Smooth muscle cell (in vitro differentiated cells): Measurements from ENCODE around the gene MGAT5. TPM values are rescaled to one million over a fixed set of nuclear protein-coding genes. Genes with fewer than 3 reads are reported as not detected.

ENCODE experiments used
- DNase-seq: peaks from one replicate; lab custom pipeline; 2025; ENCODE audit not compliant: unreplicated experiment; lab: John Stamatoyannopoulos, UW
- H2AFZ ChIP-seq: fragments of 200-600 bp; sonication (generic); 2 replicates; pipeline ENCODE4 v1.6.0; 2016; ENCODE audit warnings: antibody characterized with exemption, low read depth, mild to moderate bottlenecking
- H3F3A ChIP-seq: fragments of 200-600 bp; sonication (generic); 2 replicates; pipeline ENCODE4 v1.6.0; 2017; ENCODE audit warnings: antibody characterized with exemption, low read depth
- H3K27ac ChIP-seq: fragments of 200-600 bp; sonication (generic); 2 replicates; pipeline ENCODE4 v1.5.1; 2016; ENCODE audit warnings: low read depth, mild to moderate bottlenecking
- H3K27me3 ChIP-seq: fragments of 200-600 bp; sonication (generic); 2 replicates; pipeline ENCODE4 v1.6.1; 2016; ENCODE audit warnings: low read depth, mild to moderate bottlenecking
- H3K36me3 ChIP-seq: fragments of 200-600 bp; sonication (generic); 2 replicates; pipeline ENCODE4 v1.5.1; 2016; ENCODE audit warnings: low read depth
- H3K4me1 ChIP-seq: fragments of 200-600 bp; sonication (generic); 2 replicates; pipeline ENCODE4 v1.5.1; 2016; ENCODE audit warnings: low read depth
- H3K4me2 ChIP-seq: fragments of 200-600 bp; sonication (generic); 2 replicates; pipeline ENCODE4 v1.6.0; 2016; ENCODE audit warnings: mild to moderate bottlenecking
- H3K4me3 ChIP-seq: fragments of 200-600 bp; sonication (generic); 2 replicates; pipeline ENCODE4 v1.5.1; 2016; ENCODE audit warnings: mild to moderate bottlenecking
- H3K79me2 ChIP-seq: fragments of 200-600 bp; sonication (generic); 2 replicates; pipeline ENCODE4 v1.6.0; 2016; ENCODE audit warnings: low read depth, mild to moderate bottlenecking
- H3K9ac ChIP-seq: fragments of 200-600 bp; sonication (generic); 2 replicates; pipeline ENCODE4 v1.6.0; 2016; ENCODE audit warnings: low read depth
- H3K9me3 ChIP-seq: fragments of 200-600 bp; sonication (generic); replicated peaks from 2 replicates; pipeline ENCODE4 v1.5.1; 2016; ENCODE audit warnings: low read depth
- H4K20me1 ChIP-seq: fragments of 200-600 bp; sonication (generic); 2 replicates; pipeline ENCODE4 v1.6.0; 2016; ENCODE audit warnings: low read depth
- WGBS: methylation state at CpG from one replicate; pipeline ENCODE4 v1.1.7; 2016; ENCODE audit warnings: low lambda C conversion rate; 5-methylcytosine and 5-hydroxymethylcytosine counted together
- polyA plus RNA-seq: library from polyadenylated mRNA; unstranded; fragments of >200 nt; fragmentation: Nextera tagmentation; extraction: Ambion mirVana; gene quantifications from 2 replicates; pipeline ENCODE4 v1.2.1, GENCODE V29; 2016
- total RNA-seq: library from RNA; depleted of rRNA; stranded (reverse); fragments of >200 nt; gene quantifications from 2 replicates; pipeline ENCODE4 v1.2.3, GENCODE V29; 2014
- TF ChIP-seq, protein P1 (sequence below): fragments of 200-600 bp; sonication (generic); IDR thresholded peaks from 2 replicates; pipeline ENCODE4 v1.5.1; 2017; ENCODE audit warnings: borderline replicate concordance, mild to moderate bottlenecking, antibody characterized with exemption; ENCODE audit not compliant: insufficient read depth, poor library complexity, severe bottlenecking

The MGAT5 gene
- total and polyA plus RNA-seq, 2 experiments from 2014 or later = 4.5 to 33.8 TPM

DNA sequence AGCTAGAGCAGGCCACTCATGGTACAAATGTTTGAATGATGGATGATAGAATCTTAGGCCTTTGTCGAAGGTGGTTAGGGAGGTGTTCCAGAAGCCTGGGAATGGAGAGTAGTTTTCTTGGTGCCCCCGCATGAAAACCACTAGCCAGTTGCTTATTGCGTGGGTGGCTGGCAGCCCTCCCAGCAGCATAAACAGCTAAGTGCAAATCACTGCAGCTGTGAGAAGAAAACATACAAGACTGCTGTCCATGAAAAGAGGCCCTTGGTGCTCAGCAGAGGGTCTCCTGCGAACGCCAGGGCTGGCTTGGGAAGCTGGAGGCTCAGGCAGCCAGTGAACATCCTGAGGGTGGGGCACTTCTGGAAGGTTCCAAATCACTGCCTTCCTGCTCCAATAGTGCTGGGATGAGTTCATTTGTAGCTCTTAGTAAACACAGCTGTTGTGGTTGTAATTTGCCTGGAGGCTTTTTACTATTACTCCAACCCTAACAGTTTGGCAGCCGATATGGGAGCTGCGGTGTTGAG, 118.8 kb downstream of the MGAT5 start:
- TF ChIP-seq, protein P1, sequence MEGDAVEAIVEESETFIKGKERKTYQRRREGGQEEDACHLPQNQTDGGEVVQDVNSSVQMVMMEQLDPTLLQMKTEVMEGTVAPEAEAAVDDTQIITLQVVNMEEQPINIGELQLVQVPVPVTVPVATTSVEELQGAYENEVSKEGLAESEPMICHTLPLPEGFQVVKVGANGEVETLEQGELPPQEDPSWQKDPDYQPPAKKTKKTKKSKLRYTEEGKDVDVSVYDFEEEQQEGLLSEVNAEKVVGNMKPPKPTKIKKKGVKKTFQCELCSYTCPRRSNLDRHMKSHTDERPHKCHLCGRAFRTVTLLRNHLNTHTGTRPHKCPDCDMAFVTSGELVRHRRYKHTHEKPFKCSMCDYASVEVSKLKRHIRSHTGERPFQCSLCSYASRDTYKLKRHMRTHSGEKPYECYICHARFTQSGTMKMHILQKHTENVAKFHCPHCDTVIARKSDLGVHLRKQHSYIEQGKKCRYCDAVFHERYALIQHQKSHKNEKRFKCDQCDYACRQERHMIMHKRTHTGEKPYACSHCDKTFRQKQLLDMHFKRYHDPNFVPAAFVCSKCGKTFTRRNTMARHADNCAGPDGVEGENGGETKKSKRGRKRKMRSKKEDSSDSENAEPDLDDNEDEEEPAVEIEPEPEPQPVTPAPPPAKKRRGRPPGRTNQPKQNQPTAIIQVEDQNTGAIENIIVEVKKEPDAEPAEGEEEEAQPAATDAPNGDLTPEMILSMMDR = no peak
- peak overlapping the region; percentile 52 for H3K4me2 ChIP-seq

DNA sequence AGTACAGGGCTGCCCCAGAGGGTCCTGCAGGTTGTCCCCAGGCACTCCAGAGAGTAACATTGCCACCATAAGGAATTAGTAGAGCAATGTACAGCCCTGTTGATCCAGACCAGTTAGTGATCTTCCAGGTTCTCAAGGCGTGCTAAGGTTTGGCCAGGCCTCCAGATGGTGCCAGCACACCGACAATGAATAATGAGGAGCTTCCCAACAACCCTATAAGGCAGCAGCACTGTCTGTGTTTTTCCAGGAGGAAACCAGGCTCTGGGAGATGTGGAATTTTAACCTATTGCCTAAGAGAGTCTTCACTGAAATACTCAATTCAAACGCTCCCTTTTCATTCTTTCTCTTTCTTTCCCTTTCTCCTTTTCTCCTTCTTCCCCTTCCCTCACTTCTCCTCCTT, 122.1 kb downstream of the MGAT5 start:
- Histone ChIP-seq H3K36me3 (no peaks in the 10 kb centered on the region), H3K27me3 (no peaks in the 10 kb centered on the region), H3K27ac (peak overlapping the region; percentile 28), H3K9ac (no peak overlapping the region), H3K79me2 (no peaks in the 10 kb centered on the region), H3K4me3 (no peak overlapping the region), H3K4me2 (no peak overlapping the region), H3F3A (peaks cover 12% of the 10 kb centered on the region), H3K4me1 (peaks cover 5% of the 10 kb centered on the region), H3K9me3 (no peaks in the 10 kb centered on the region), H2AFZ (no peak overlapping the region), H4K20me1 (no peaks in the 10 kb centered on the region)
- 58% methylated on average over 3 of the region's 3 CpGs for WGBS
- TF ChIP-seq, protein P1 = peak; percentile 37
- no peak for DNase-seq

More for the DNA sequence above, 118.8 kb downstream of the MGAT5 start:
- H3K4me1 ChIP-seq = peaks cover 5% of the 10 kb centered on the region
- peaks cover 16% of the 10 kb centered on the region for H3F3A ChIP-seq
- no peak overlapping the region for H3K9ac ChIP-seq
- no peaks in the 10 kb centered on the region for H3K79me2 ChIP-seq
- DNase-seq = no peak
- H4K20me1 ChIP-seq = no peaks in the 10 kb centered on the region
- no peak overlapping the region for H2AFZ ChIP-seq
- peak overlapping the region; percentile 43 for H3K27ac ChIP-seq
- H3K27me3 ChIP-seq = no peaks in the 10 kb centered on the region
- 43% methylated on average over 7 of the region's 7 CpGs for WGBS
- H3K36me3 ChIP-seq = no peaks in the 10 kb centered on the region
- H3K4me3 ChIP-seq = no peak overlapping the region
- no peaks in the 10 kb centered on the region for H3K9me3 ChIP-seq

DNA sequence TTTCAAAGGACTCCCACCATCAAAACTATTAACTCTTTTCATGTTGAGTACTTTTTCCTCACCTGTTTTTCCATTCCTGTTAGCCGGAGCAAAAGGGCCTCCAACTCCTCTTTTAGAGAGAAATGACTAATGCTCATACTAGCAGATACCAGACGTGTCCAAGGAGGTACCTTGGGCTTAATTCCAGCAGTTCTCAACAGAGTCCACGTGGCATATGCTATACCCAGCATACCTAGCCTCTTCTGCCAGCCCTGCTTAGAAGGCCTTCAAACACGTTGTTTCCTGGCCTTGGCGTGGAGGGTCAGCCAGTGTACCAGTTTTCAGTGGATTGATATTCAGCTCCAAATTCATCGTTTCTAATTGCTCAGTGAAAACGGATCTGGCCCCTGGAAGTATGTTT, 123.9 kb downstream of the MGAT5 start:
- Histone ChIP-seq H3K36me3 (no peaks in the 10 kb centered on the region), H3K4me3 (no peak overlapping the region), H4K20me1 (no peaks in the 10 kb centered on the region), H3K27me3 (no peaks in the 10 kb centered on the region), H3K9ac (no peak overlapping the region), H3K9me3 (no peaks in the 10 kb centered on the region), H3K4me2 (no peak overlapping the region), H3F3A (peaks cover 4% of the 10 kb centered on the region), H3K4me1 (peaks cover 3% of the 10 kb centered on the region), H2AFZ (no peak overlapping the region), H3K79me2 (no peaks in the 10 kb centered on the region), H3K27ac (no peak overlapping the region)
- WGBS = 87% methylated on average over 7 of the region's 7 CpGs
- no peak for DNase-seq
- TF ChIP-seq, protein P1 = no peak

DNA sequence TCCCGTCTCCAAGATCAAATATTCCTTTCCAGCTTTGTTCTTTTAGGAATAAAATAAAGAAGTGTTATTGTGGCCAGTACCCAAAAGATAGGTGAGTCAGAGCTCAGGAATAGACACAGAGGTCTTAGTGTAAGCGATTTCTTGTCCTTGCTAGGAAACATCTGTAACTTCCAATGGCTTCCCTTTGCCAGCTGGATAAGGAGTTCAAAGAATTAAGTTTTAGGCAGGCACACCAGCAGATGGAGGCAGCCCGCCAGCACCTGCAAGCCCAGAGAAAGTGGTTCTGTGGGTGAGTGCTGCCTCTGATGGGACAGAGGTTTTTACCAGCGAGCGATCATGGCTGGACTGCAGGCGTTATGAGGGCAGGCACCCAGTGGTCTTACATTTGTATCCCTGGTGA, 125.4 kb downstream of the MGAT5 start:
- Histone ChIP-seq H4K20me1 (no peaks in the 10 kb centered on the region), H3K79me2 (no peaks in the 10 kb centered on the region), H3K36me3 (no peaks in the 10 kb centered on the region), H2AFZ (no peak overlapping the region), H3K9ac (no peak overlapping the region), H3K27ac (no peak overlapping the region), H3K4me2 (no peak overlapping the region), H3F3A (no peaks in the 10 kb centered on the region), H3K4me1 (no peaks in the 10 kb centered on the region), H3K27me3 (no peaks in the 10 kb centered on the region), H3K9me3 (no peaks in the 10 kb centered on the region), H3K4me3 (no peak overlapping the region)
- no peak for DNase-seq
- 93% methylated on average over 6 of the region's 6 CpGs for WGBS
- TF ChIP-seq, protein P1 = no peak
